SK-N-MC (cell line): ENCODE data around the gene IL32.
"Not testable (repeated sequence)": the region's sequence is repeated elsewhere in the genome, so short reads cannot be mapped to it uniquely, and the experiment has no call there.

Experiments
- EZH2 ChIP-seq: fragments of 200-600 bp; sonication (generic); IDR thresholded peaks from one replicate; pipeline ENCODE4 v1.6.1; 2017; ENCODE audit warnings: antibody characterized with exemption
- POLR2AphosphoS5 ChIP-seq: IDR thresholded peaks from 2 replicates; pipeline ENCODE4 v1.6.1; 2012; ENCODE audit warnings: mild to moderate bottlenecking, low read depth, low read length, borderline replicate concordance

GRCh38 chr16:3055734-3056115, 9.7 kb upstream of the IL32 start:
- not testable (repeated sequence) for TF ChIP-seq POLR2AphosphoS5, EZH2
